Stimulated activated memory B cell treated with anti-CD40 and anti-IgM and Interleukin-4, amounts not matched to agents 10 μg/mL and 1 μg/mL and 100 μg/mL, for 72 hours (primary cell): ENCODE measurements around the gene C19orf81.

Experiments
- ATAC-seq: fragments of 150-1000 bp; cut with Tn5 transposase; 2 replicates; pipeline ENCODE4 v1.10.0; 2021
- H3K27ac Mint-ChIP-seq: one replicate; pipeline ENCODE4 v1.8.0; 2022; ENCODE audit warnings: mild to moderate bottlenecking, mixed read lengths
- H3K27me3 Mint-ChIP-seq: one replicate; pipeline ENCODE4 v1.8.0; 2022; ENCODE audit warnings: mixed read lengths
- H3K36me3 Mint-ChIP-seq: one replicate; pipeline ENCODE4 v1.8.0; 2022; ENCODE audit warnings: mixed read lengths
- H3K4me1 Mint-ChIP-seq: one replicate; pipeline ENCODE4 v1.8.0; 2022; ENCODE audit warnings: mixed read lengths
- H3K4me3 Mint-ChIP-seq: one replicate; pipeline ENCODE4 v1.8.0; 2022; ENCODE audit warnings: mild to moderate bottlenecking, moderate library complexity, mixed read lengths
- H3K9me3 Mint-ChIP-seq: one replicate; pipeline ENCODE4 v1.8.0; 2022; ENCODE audit warnings: mixed read lengths

C19orf81 gene

GRCh38 chr19:50702871-50703829, 53.9 kb downstream of the C19orf81 start:
- Mint-ChIP-seq H3K27ac (no peak overlapping the region), H3K9me3 (peaks cover 12% of the 10 kb centered on the region), H3K4me1 (no peaks in the 10 kb centered on the region), H3K36me3 (no peaks in the 10 kb centered on the region), H3K4me3 (no peak overlapping the region), H3K27me3 (peaks cover 68% of the 10 kb centered on the region)
- no peak for ATAC-seq

DNA sequence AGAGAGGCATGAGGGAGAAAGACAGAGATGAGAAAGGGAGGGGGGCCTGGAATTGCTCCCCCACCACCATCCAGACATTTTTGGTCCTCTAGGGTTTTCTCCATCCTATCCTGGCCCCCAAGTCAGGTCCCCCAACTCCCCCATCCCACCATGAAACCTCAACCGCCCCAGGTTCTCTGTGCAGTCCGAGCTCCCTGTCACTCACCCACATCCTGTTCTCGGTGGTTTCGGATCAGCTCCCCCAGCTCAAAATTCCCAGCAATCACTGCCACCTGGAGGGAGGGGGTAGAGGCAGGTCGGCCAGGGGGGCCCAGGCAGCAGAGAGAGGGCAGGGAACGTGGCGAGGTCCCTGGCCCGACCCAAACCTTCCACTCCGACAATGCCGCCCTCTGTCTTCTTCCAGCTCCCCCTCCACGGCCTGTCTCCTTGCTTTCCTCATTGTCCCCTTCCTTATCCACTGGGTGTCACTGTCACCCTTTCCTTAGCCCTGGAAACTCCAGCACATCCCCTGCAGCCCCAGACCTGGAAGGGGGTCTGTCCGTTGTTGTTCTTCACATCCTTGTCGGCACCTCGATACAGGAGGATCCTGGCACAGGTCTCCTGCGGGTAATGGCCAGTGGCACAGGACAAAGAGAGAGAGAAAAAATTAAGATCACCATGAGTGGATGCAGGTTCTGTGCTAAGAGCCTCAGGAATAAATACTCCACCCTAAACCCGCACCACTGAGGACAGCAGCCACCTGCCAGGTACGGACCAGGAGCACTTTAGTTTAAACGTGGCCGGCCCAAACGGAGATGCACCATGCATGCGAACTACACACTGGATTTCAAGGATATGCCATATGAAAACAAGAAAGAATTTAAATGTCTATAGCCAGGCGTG, 54.9 kb downstream of the C19orf81 start:
- Mint-ChIP-seq H3K27ac (no peak overlapping the region), H3K36me3 (no peaks in the 10 kb centered on the region), H3K27me3 (peaks cover 62% of the 10 kb centered on the region), H3K9me3 (peaks cover 12% of the 10 kb centered on the region), H3K4me3 (no peak overlapping the region), H3K4me1 (no peaks in the 10 kb centered on the region)
- no peak for ATAC-seq

GRCh38 chr19:50705422-50706019, 56.3 kb downstream of the C19orf81 start:
- peaks cover 60% of the 10 kb centered on the region for H3K27me3 Mint-ChIP-seq
- ATAC-seq, result peak; percentile 78
- H3K9me3 Mint-ChIP-seq, result peaks cover 9% of the 10 kb centered on the region
- H3K4me1 Mint-ChIP-seq, result no peaks in the 10 kb centered on the region
- no peak overlapping the region for H3K4me3 Mint-ChIP-seq
- no peaks in the 10 kb centered on the region for H3K36me3 Mint-ChIP-seq
- H3K27ac Mint-ChIP-seq, result no peak overlapping the region

GRCh38 chr19:50706387-50706786, 57.1 kb downstream of the C19orf81 start:
- no peaks in the 10 kb centered on the region for H3K36me3 Mint-ChIP-seq
- no peak for ATAC-seq
- H3K4me1 Mint-ChIP-seq, result no peaks in the 10 kb centered on the region
- H3K27ac Mint-ChIP-seq, result no peak overlapping the region
- peaks cover 9% of the 10 kb centered on the region for H3K9me3 Mint-ChIP-seq
- H3K27me3 Mint-ChIP-seq, result peaks cover 66% of the 10 kb centered on the region
- H3K4me3 Mint-ChIP-seq, result no peak overlapping the region

- Mint-ChIP-seq H3K27me3 (peaks cover 77% of the 10 kb centered on the region), H3K9me3 (peaks cover 9% of the 10 kb centered on the region), H3K4me3 (no peak overlapping the region), H3K27ac (no peak overlapping the region), H3K36me3 (no peaks in the 10 kb centered on the region), H3K4me1 (no peaks in the 10 kb centered on the region)
- no peak for ATAC-seq
Measured at GRCh38 chr19:50708179-50708879, 59.1 kb downstream of the C19orf81 start.
